T follicular helper cell (primary cell): ENCODE results near the gene FASTKD1.
"Not testable (repeated sequence)": the region's sequence is repeated elsewhere in the genome, so short reads cannot be mapped to it uniquely, and the experiment has no call there.

Experiments used
- DNase-seq: peaks from one replicate; pipeline ENCODE4 v3.0.0-alpha.2; 2020; ENCODE audit warnings: low read depth

The FASTKD1 gene

DNA sequence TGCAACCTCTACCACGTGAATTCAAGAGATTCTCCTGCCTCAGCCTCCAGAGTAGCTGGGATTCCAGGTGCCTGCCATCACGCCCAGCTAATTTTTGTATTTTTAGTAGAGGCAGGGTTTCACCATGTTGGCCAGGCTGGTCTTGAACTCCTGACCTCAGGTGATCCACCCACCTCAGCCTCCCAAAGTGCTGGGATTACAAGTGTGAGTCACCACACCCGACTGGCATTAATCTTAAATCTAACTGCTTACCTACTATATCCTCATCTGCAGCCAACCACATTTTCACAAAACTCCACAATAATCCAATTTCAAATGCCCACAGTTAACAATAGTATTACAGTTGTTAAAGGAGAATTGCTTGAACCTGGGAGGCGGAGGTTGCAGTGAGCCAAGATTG lies 2.9 kb downstream of the FASTKD1 start:
- not testable (repeated sequence) for DNase-seq

DNA sequence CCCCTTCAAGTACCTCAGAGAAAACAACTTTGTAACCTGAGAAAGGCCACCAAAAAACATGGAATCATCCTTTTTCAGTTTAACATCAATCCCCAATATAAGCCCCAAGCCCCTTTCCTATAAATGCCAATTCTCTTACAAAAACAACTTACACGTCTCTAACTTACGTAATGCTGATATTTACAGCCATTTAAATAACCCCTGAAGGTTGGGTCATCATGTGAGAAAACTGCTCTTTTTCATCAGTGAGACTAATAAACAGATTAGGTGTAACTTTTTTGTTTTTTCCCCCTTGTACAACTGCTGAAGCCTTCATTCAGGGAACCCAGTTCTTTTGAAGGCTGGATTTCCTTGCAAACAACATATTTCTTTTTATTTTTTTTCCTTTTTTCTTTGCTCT lies 3.7 kb downstream of the FASTKD1 start:
- DNase-seq = no peak

DNA sequence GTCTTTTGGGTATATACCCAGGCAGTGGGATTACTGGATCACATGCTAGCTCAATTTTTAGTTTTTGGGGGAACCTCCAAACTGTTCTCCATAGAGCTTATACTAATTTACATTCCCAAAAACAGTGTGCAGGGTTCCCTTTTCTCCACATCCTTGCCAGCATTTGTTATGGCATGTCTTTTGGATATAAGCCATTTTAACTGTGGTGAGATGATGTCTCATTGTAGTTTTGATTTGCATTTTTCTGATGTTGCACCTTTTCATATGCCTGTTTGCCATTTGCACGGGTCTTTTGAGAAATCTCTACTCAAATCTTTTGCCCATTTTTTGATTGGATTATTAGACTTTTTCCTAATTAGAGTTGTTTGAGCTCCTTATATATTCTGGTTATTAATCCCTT lies 8.0 kb downstream of the FASTKD1 start:
- DNase-seq = no peak

DNA sequence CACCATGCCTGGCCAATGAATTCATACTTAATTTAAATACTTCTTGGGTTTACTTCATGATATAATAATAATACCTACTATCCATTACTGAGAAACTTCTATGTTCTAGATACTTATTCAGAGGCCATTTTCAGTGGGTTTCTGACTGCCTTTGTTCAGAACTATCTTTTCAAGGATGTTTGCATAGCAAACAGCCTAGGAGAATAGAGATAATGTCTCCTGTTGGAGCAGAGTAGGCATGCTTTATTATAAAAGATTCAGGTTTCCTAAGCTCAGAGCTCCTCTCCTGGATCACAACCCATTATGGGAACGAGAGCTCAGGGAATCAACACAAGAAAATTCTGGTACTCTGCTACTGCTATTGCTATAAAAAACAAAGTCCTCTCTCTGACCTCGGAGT lies 11.1 kb downstream of the FASTKD1 start:
- DNase-seq = no peak

DNA sequence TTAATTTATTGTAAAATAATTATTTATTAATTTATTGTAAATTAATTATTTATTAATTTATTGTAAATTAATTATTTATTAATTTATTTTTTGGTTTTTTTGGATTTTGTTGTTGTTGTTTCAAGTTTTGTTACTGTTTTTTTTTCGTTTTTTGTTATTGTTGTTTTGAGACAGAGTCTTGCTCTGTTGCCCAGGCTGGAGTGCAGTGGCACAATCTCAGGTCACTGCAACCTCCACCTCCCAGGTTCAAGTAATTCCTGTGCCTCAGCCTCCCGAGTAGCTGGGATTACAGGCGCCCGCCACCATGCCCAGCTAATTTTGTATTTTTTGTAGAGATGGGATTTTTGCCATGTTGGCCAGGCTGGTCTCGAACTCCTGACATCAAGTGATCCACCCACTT lies 11.6 kb downstream of the FASTKD1 start:
- not testable (repeated sequence) for DNase-seq

DNA sequence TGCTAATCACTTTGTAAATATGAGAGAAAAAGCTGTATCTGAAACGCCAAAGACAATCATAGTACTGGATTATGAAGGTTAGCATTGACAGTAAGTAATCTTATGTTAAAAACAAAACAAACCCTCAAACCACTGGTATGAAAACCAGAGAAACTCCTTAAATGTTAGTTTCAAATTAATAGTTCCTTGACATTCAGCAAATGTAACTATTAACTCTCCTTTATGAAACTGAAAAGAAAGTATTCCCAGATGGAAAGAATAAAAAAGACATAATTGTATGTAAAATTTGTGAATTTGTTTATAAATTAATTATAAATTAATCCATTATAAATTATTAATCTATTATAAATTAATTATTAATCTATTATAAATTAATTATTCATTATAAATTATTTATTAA lies 12.3 kb downstream of the FASTKD1 start:
- DNase-seq = no peak

DNA sequence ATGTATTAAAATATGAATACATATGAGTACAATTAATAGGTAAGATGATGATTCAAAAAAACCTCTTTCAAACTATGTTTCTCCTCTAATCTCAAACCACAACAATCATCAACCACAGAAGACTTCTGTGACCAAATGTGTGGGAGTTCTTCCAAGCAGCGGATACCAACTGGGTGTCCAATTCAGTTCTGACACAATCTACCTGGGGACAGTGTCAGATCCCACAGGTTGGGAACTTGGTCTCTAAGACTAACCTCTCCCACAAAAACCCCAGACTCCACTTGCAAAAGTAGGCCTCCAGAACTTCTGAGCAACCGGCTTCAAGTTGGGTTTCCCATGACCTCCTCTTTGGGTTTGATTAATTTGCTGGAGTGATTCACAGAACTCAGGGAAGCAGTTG lies 26.9 kb downstream of the FASTKD1 start:
- DNase-seq = no peak

DNA sequence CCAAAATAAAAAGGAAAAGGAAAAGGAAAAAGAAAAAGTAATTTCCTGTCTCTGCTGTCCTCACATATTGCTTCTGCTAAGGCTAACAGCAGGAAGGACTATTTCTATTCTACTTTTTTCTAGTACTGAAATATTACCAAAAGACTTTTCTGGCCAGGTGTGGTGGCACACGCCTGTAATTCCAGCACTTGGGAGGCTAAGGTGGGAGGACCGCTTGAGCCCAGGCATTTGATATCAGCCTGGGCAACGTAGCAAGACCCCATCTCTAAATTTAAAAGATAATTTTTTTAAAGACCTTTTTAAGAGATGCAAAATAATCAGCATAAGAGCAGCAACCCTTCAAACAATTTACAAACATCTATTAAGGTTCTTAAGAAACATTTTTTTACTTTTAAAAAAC lies 31.2 kb downstream of the FASTKD1 start:
- DNase-seq = no peak

DNA sequence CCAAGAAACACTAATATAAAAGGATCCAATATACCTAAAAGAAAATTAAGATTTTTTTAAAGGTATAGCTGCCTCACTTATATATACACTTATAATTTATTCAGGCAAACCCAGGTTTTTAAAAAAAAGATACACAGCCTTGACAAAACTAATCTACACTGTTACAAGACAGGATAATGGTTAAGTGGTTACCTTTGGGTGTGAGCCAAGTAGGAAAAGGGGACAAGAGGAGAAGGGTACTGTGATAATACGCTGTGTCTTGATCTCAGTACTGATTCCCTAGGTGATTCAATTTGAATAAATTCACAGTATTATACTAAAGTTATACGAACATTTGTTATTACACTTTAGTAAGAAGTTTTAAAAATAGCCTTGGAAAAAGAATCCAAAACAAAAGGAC lies 33.5 kb downstream of the FASTKD1 start:
- no peak for DNase-seq

DNA sequence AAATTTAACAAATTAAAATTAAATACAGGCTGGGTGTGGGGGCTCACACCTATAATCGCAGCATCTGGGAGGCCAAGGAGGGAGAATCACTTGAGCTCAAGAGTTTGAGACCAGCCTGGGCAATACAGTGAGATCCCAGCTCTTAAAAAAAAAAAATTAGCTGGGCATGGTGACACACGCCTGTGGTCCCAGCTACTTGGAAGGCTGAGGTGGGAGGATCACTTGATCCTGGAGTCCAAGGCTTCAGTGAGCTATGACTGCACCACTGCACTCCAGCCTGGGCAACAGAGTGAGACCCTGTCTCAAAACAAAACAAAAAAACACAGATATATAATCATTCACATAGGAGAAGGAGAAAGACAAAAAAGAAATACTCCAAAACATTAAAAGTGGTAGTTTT lies 34.2 kb downstream of the FASTKD1 start:
- not testable (repeated sequence) for DNase-seq

DNA sequence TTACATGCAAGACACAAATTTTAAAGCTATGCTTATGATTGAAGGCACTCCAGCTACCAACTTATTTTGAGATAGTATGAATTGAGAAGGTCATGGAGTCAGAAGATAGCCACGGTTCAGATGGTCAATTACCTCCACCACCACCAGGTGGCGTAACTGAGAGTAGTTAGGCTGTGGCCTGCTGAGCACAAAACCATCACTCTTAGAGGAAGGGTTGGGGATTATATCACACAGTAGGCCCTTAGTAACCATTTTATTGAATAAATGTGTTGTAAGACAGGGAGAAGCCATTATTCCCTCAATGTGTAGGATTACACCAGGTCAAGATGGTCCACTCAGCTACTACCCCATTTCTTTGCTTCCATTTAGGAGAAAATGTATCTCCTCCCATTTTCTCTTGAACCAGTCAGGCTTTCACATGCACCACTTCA lies 45.4 kb downstream of the FASTKD1 start:
- peak; percentile 60 for DNase-seq

DNA sequence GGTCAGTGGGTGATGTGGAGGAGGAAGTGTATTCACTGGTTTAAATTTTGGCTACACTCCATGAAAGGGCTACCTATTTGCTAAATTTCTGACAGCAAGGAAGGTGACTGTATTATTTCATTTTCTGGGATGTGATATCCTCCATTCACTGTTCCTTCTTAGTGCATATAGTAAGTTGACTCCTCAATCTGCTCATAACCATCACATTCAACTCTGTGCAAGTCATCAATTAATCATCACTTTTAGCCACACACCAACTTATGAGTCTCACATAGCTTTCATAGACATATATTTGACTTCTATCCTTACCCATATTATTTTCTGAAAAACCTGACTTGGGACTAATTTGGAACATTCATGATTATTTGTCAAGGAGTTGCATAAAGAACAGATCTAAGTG lies 47.2 kb downstream of the FASTKD1 start:
- no peak for DNase-seq

DNA sequence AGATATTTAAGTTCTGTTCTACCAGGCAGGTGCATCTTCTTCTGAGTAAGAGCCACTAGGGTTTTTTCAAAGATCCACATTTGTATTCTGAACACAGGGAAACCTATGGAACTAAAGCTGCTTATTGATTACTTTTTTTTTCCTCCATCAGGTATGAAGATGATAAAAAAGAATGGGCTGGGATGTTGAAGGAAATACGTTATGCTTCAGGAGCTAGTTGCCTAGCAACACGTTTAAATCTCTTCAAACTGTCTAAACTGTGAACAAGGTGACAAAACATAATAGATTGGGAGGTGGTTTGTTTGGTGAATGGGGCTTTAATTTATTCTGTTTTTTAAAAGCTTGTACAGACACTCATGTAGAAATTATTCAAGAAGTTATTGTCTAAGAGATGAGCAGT lies 48.2 kb downstream of the FASTKD1 start:
- no peak for DNase-seq

DNA sequence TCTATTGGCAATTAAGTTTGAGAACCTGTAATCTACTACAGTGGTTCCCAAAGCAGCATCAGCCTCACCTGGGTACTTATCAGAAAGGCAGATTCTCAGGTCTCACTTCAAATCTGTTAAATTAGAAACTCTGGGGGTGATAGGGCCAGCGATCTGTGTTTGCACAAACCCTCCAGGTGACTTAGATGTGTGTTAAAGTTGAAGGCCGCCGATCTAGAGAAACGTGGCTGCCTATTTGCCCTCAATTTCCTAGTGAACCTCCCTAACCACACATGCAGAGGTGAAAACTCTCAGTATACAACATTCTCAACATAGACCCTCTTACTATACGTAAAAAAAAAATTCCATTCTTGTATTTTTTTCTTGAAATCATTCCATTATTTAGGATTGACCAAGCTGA lies 50.0 kb downstream of the FASTKD1 start:
- DNase-seq = no peak

DNA sequence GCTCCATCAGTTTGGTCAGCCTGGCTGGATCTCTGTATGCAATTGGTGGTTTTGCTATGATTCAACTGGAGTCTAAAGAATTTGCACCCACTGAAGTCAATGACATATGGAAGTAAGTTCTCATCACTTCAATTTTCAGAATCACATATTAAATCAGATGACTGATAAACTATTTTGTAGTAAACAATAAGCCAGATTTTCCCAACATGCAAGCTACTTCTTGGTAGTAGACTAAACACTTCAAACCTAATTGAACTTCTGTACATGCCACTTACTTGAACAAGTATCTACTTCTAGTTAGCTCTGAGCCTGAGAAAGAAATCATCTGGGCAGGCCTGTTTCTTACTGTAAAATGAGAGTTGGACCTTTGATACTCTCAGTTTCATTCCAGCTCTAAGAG lies 52.8 kb downstream of the FASTKD1 start:
- DNase-seq = no peak

DNA sequence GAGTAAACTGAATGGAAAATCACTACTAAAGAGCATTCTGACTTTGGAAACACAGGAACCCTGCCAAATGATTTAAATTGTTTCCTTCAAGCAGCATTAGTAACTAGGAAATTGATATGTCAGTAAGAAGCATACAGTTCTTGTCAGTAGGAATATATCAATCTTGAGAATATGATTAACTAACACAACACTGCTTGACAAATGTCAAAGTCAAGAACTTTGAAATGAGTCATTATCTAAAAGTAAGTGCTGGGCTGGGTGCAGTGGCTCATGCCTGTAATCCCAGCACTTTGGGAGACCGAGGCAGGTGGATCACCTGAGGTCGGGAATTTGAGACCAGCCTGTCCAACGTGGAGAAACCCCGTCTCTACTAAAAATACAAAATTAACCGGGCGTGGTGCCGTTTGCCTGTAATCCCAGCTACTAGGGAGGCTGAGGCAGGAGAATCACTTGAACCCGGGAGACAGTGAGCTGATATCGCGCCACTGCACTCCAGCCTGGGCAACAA lies 57.1 kb downstream of the FASTKD1 start:
- DNase-seq = not testable (repeated sequence)

DNA sequence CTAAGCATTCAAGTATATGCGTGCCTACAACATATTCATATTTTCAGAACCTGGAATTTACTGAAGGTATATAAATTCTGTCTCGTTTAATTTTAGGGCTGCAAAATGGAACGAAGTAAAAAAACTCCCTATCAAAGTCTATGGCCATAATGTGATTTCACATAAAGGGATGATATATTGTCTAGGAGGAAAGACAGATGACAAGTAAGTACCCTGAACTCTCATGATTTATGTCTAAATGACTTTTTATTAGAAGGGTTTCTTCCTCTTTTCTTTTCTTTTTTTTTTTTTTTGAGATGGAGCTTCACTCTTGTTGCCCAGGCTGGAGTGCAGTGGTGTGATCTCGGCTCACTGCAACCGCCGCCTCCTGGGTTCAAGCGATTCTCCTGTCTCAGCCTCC lies 58.9 kb downstream of the FASTKD1 start:
- DNase-seq = not testable (repeated sequence)

DNA sequence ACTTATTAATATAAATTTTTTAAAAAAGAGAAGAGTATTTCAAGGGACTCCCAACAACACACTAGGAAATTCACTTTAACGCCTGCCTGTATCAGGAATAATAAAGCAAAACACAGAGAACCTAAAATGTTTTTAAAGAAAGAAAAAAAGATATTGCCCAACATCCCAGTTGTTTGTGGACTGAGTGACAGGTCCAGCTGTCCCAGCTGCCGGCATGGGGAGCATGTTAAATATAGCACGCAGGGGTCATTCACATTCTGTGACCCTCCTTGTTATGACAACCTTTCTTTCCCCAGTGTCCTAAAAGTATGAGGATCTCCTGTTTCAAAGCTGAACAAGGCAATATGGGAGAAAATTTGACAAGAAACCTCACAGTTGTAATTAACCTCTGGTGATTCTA lies 59.7 kb downstream of the FASTKD1 start:
- DNase-seq = no peak

DNA sequence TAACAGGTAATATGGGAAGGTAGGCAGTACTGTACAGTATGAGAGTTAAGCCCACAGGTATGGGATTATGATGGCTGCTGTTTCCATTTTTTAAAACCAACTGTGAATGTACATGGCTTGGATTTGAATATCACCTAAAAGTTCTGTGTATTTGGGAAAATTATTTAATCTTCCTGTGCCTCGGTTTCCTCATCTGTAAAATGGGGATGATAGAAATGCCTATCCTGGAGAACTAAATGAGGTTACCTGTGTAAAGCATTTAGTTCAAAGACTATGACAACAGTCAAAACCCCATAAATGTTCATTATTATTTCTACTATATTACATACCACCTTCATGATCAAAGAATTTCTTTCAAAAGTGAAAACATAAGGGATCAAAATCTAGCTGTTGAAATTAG lies 60.6 kb downstream of the FASTKD1 start:
- DNase-seq = no peak

DNA sequence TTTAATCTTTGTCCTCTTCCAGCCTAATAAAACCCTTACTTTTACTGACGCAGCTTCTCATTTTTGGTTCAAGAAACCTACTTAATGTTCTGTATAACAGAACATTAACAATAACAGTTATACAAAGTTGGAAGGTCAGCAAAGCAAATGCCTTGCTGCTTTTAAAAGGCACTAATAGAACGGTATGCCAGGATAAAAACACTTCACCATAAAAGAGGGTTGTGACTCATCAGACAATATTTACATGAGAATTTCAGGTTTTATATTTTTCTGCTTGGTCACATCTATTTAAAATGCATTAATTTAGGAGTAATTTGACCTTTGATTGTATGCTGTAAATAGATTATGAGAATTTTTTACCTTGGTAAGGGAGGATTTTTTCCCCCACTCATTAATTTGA lies 61.1 kb downstream of the FASTKD1 start:
- DNase-seq = no peak

DNA sequence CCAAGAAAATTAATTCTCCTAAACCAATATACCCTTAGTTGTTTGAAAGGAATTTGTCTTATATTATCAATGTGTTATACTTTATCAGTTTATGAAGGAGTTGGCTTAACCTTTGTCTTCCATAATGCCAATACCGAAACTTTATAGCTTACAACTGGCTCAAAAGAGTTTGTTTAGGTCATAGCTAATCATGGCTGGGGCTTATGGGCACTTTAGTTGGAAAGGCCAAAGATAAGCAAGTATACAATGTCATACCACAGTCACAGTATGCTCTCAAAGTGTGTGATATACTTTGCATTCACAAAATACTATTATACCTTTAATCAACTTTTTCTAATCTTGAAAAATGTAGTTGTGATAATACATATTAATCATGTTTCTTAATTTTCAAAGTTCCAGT lies 61.8 kb downstream of the FASTKD1 start:
- no peak for DNase-seq

DNA sequence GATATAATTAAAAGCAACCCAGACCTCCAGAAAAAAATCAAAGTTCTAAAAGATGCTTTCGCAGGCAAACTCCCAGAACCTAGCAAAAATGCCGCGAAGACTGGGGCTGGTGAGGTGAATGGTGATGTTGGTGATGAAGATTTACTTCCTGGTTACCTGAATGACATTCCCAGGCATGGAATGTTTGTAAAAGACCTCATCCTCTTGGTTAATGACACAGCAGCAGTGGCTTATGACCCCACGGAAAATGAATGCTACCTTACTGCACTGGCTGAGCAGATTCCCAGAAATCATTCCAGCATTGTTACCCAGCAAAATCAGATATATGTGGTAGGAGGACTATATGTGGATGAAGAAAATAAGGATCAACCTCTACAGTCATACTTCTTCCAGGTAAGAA lies 63.2 kb downstream of the FASTKD1 start:
- DNase-seq = no peak

DNA sequence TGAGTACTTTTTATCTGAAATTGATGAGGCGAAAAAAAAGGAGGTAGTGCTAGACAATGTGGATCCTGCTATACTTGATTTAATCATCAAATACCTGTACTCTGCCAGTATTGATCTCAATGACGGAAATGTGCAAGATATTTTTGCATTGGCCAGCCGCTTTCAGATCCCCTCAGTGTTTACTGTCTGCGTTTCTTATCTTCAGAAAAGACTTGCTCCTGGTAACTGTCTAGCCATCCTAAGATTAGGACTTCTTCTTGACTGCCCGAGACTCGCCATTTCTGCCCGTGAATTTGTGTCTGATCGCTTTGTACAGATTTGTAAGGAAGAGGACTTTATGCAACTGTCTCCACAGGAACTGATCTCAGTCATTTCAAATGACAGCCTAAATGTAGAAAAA lies 63.7 kb downstream of the FASTKD1 start:
- no peak for DNase-seq

DNA sequence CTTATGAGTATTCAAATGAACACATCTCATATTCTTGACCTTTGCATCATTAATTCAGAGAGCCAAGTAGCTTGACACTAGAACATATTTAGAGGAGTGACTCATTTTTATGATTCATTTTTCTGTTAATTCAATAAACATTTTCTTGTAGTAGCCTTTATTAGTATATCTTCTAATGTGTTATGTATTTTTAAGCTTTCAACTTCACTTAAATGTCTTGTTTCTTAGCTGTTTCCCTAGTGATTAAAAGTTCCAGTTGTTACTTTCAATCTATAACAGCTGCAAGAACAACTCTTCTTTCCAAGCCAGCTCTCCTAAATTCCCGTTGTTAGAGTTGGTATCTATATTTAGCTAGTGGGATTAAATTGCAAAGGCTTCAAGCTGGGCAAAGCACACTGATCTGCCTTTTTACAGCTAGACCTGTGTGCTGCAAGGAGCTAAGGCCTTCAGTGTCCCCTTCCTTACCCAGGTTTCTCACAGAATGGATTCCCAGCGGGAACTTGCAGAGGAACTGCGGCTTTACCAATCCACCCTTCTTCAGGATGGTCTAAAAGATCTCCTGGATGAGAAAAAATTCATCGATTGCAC lies 64.3 kb downstream of the FASTKD1 start, which contains the start of gene KLHL41:
KLHL41 (plus strand) TSS at position 405 of the 588 bp plus-strand sequence; CDS start at position 482, 77 bp downstream.
- no peak for DNase-seq
